ENCODE results near the gene ACKR3.

GRCh38 chr2:236571145-236571544 is 1.5 kb downstream of the ACKR3 start:
- TF ChIP-seq CTCF (IDR thresholded peaks at IDR 0.05) (no peak), EP300 (IDR thresholded peaks at IDR 0.05) (no peak), POLR2A (IDR thresholded peaks at IDR 0.05) (no peak)

Measured in ovary (tissue), 3 donors.